ENCODE results near the gene IGLL5. TPM values are rescaled to one million over a fixed set of nuclear protein-coding genes. Genes with fewer than 3 reads are reported as not detected.

The IGLL5 gene
- total RNA-seq, 1 donor from 2014 or later, result not detected

- no peak overlapping the region for H3K4me3 Mint-ChIP-seq
- no peak for DNase-seq (ENCODE audit: extremely low spot score, unreplicated experiment)
- H3K4me1 Mint-ChIP-seq (ENCODE audit: unreplicated experiment), result no peaks in the 10 kb centered on the region
- no peak for TF ChIP-seq CTCF (conservative IDR thresholded peaks at IDR 0.05)
- H3K9me3 Mint-ChIP-seq, result no peaks in the 10 kb centered on the region
- H3K27ac Mint-ChIP-seq, result no peak overlapping the region
- peaks cover 49% of the 10 kb centered on the region for H3K27me3 Mint-ChIP-seq
- no peaks in the 10 kb centered on the region for H3K36me3 Mint-ChIP-seq
These were observed 22.9 kb downstream of the IGLL5 start for GRCh38 chr22:22910272-22911240.

- no peak overlapping the region for H3K4me3 Mint-ChIP-seq
- peaks cover 52% of the 10 kb centered on the region for H3K27me3 Mint-ChIP-seq
- DNase-seq (ENCODE audit: extremely low spot score, unreplicated experiment), result no peak
- TF ChIP-seq CTCF (conservative IDR thresholded peaks at IDR 0.05), result no peak
- H3K4me1 Mint-ChIP-seq (ENCODE audit: unreplicated experiment), result no peaks in the 10 kb centered on the region
- no peaks in the 10 kb centered on the region for H3K9me3 Mint-ChIP-seq
- H3K36me3 Mint-ChIP-seq, result no peaks in the 10 kb centered on the region
- H3K27ac Mint-ChIP-seq, result no peak overlapping the region
These were observed 23.9 kb downstream of the IGLL5 start for GRCh38 chr22:22911327-22912134.

GRCh38 chr22:22912135-22912987, 24.7 kb downstream of the IGLL5 start:
- DNase-seq (ENCODE audit: extremely low spot score, unreplicated experiment), result no peak
- TF ChIP-seq CTCF (conservative IDR thresholded peaks at IDR 0.05), result no peak
- H3K4me1 Mint-ChIP-seq (ENCODE audit: unreplicated experiment), result no peaks in the 10 kb centered on the region
- H3K27ac Mint-ChIP-seq, result no peak overlapping the region
- H3K4me3 Mint-ChIP-seq, result no peak overlapping the region
- H3K27me3 Mint-ChIP-seq, result peaks cover 46% of the 10 kb centered on the region
- no peaks in the 10 kb centered on the region for H3K36me3 Mint-ChIP-seq
- no peaks in the 10 kb centered on the region for H3K9me3 Mint-ChIP-seq

GRCh38 chr22:22912988-22913253, 25.3 kb downstream of the IGLL5 start:
- TF ChIP-seq CTCF (conservative IDR thresholded peaks at IDR 0.05), result no peak
- DNase-seq (ENCODE audit: extremely low spot score, unreplicated experiment), result no peak
- Mint-ChIP-seq H3K27ac (no peak overlapping the region), H3K9me3 (no peaks in the 10 kb centered on the region), H3K36me3 (no peaks in the 10 kb centered on the region), H3K27me3 (peaks cover 42% of the 10 kb centered on the region), H3K4me1 (ENCODE audit: unreplicated experiment) (no peaks in the 10 kb centered on the region), H3K4me3 (no peak overlapping the region)

GRCh38 chr22:22913989-22914388, 26.4 kb downstream of the IGLL5 start:
- H3K4me1 Mint-ChIP-seq (ENCODE audit: unreplicated experiment), result no peaks in the 10 kb centered on the region
- no peak for TF ChIP-seq CTCF (conservative IDR thresholded peaks at IDR 0.05)
- no peak overlapping the region for H3K27ac Mint-ChIP-seq
- no peak overlapping the region for H3K4me3 Mint-ChIP-seq
- H3K36me3 Mint-ChIP-seq, result no peaks in the 10 kb centered on the region
- DNase-seq (ENCODE audit: extremely low spot score, unreplicated experiment), result no peak
- H3K9me3 Mint-ChIP-seq, result no peaks in the 10 kb centered on the region
- peaks cover 40% of the 10 kb centered on the region for H3K27me3 Mint-ChIP-seq

Data from type B pancreatic cell (in vitro differentiated cells).